GM19452 (cell line): ENCODE results near the gene PDZRN4.

Experiments used
- ATAC-seq: cut with Tn5 transposase; IDR thresholded peaks from one replicate; pipeline ENCODE4 v1.9.1; 2021; ENCODE audit not compliant: unreplicated experiment

Gene PDZRN4

GRCh38 chr12:41356181-41356580 is 168.1 kb downstream of the PDZRN4 start:
- no peak for ATAC-seq

- no peak for ATAC-seq
Measured at GRCh38 chr12:41361738-41362137, 173.6 kb downstream of the PDZRN4 start.

- ATAC-seq, result no peak
Measured at GRCh38 chr12:41362510-41362909, 174.4 kb downstream of the PDZRN4 start.

GRCh38 chr12:41362931-41363330 is 174.8 kb downstream of the PDZRN4 start:
- ATAC-seq, result no peak

- ATAC-seq, result no peak
Measured at GRCh38 chr12:41364211-41364610, 176.1 kb downstream of the PDZRN4 start.

- no peak for ATAC-seq
Measured at GRCh38 chr12:41365653-41366171, 177.6 kb downstream of the PDZRN4 start.

GRCh38 chr12:41367726-41368405 is 179.7 kb downstream of the PDZRN4 start:
- ATAC-seq, result no peak

GRCh38 chr12:41380878-41381277 is 192.8 kb downstream of the PDZRN4 start:
- no peak for ATAC-seq

- no peak for ATAC-seq
Measured at GRCh38 chr12:41402801-41403200, 214.7 kb downstream of the PDZRN4 start.

GRCh38 chr12:41407232-41407799 is 219.2 kb downstream of the PDZRN4 start:
- ATAC-seq, result no peak

- ATAC-seq, result no peak
Measured at GRCh38 chr12:41409628-41410027, 221.5 kb downstream of the PDZRN4 start.

- ATAC-seq, result no peak
Measured at GRCh38 chr12:41418586-41418985, 230.5 kb downstream of the PDZRN4 start.

- no peak for ATAC-seq
Measured at GRCh38 chr12:41419131-41419893, 231.2 kb downstream of the PDZRN4 start.

- ATAC-seq, result no peak
Measured at GRCh38 chr12:41424651-41425050, 236.5 kb downstream of the PDZRN4 start.

GRCh38 chr12:41433460-41433859 is 245.3 kb downstream of the PDZRN4 start:
- no peak for ATAC-seq

GRCh38 chr12:41436076-41436475 is 248.0 kb downstream of the PDZRN4 start:
- ATAC-seq, result no peak

GRCh38 chr12:41437563-41437962 is 249.4 kb downstream of the PDZRN4 start:
- no peak for ATAC-seq

GRCh38 chr12:41438854-41439541 is 250.9 kb downstream of the PDZRN4 start:
- ATAC-seq, result no peak

GRCh38 chr12:41439801-41440200 is 251.7 kb downstream of the PDZRN4 start:
- no peak for ATAC-seq

- ATAC-seq, result no peak
Measured at GRCh38 chr12:41441180-41441579, 253.1 kb downstream of the PDZRN4 start.

- no peak for ATAC-seq
Measured at GRCh38 chr12:41442896-41443295, 254.8 kb downstream of the PDZRN4 start.
